SW480 (cell line): ENCODE data around the gene IGFBP2.

Experiments
- DNase-seq: peaks from one replicate; pipeline ENCODE4 v3.0.0-alpha.2; 2016; ENCODE audit warnings: low spot score

The IGFBP2 gene

GRCh38 chr2:216637472-216637871, 4.3 kb downstream of the IGFBP2 start:
- DNase-seq = no peak

- no peak for DNase-seq
Measured at GRCh38 chr2:216643986-216644659, 10.9 kb downstream of the IGFBP2 start.

- no peak for DNase-seq
Measured at GRCh38 chr2:216644842-216645635, 11.8 kb downstream of the IGFBP2 start.

GRCh38 chr2:216645636-216645950, 12.4 kb downstream of the IGFBP2 start:
- DNase-seq = no peak

- DNase-seq = no peak
Measured at GRCh38 chr2:216646116-216646515, 12.9 kb downstream of the IGFBP2 start.

GRCh38 chr2:216648105-216648504, 14.9 kb downstream of the IGFBP2 start:
- DNase-seq = no peak

- DNase-seq = no peak
Measured at GRCh38 chr2:216649574-216649973, 16.4 kb downstream of the IGFBP2 start.

- no peak for DNase-seq
Measured at GRCh38 chr2:216650626-216651257, 17.5 kb downstream of the IGFBP2 start.

- no peak for DNase-seq
Measured at GRCh38 chr2:216651351-216651881, 18.2 kb downstream of the IGFBP2 start.

- DNase-seq = no peak
Measured at GRCh38 chr2:216652566-216652965, 19.3 kb downstream of the IGFBP2 start.

GRCh38 chr2:216653093-216653799, 20.0 kb downstream of the IGFBP2 start:
- no peak for DNase-seq

GRCh38 chr2:216653931-216654365, 20.7 kb downstream of the IGFBP2 start:
- no peak for DNase-seq

- no peak for DNase-seq
Measured at GRCh38 chr2:216654528-216655052, 21.4 kb downstream of the IGFBP2 start.

- no peak for DNase-seq
Measured at GRCh38 chr2:216657086-216657855, 24.1 kb downstream of the IGFBP2 start.

GRCh38 chr2:216657980-216658379, 24.8 kb downstream of the IGFBP2 start:
- DNase-seq = no peak

GRCh38 chr2:216658757-216659156, 25.5 kb downstream of the IGFBP2 start:
- DNase-seq = no peak

- DNase-seq = no peak
Measured at GRCh38 chr2:216659276-216659675, 26.1 kb downstream of the IGFBP2 start.

- DNase-seq = no peak
Measured at GRCh38 chr2:216660496-216660895, 27.3 kb downstream of the IGFBP2 start.

GRCh38 chr2:216661051-216661450, 27.8 kb downstream of the IGFBP2 start:
- DNase-seq = no peak

GRCh38 chr2:216661639-216662375, 28.6 kb downstream of the IGFBP2 start:
- no peak for DNase-seq

GRCh38 chr2:216663106-216663505, 29.9 kb downstream of the IGFBP2 start:
- no peak for DNase-seq
